BE2C (cell line): ENCODE data around the gene GRIK4.

ENCODE experiments used
- DNase-seq: peaks from one replicate; pipeline ENCODE4 v3.0.0-alpha.2; 2020
- H3K27me3 ChIP-seq: fragments of 250-450 bp; sonication (Bioruptor Pico); 2 replicates; pipeline ENCODE4 v1.5.1; 2020; ENCODE audit warnings: mild to moderate bottlenecking
- H3K36me3 ChIP-seq: fragments of 250-450 bp; sonication (Bioruptor Pico); 2 replicates; pipeline ENCODE4 v1.5.1; 2020; ENCODE audit warnings: mild to moderate bottlenecking
- H3K4me1 ChIP-seq: fragments of 250-450 bp; sonication (Bioruptor Pico); 2 replicates; pipeline ENCODE4 v1.5.1; 2020
- H3K4me3 ChIP-seq: 2 replicates; pipeline ENCODE4 v1.5.1; 2011; ENCODE audit warnings: low read depth, low read length
- H3K9me3 ChIP-seq: fragments of 250-450 bp; sonication (Bioruptor Pico); 2 replicates; pipeline ENCODE4 v1.5.1; 2020
- CTCF ChIP-seq: IDR thresholded peaks from 2 replicates; pipeline ENCODE4 v1.5.1; 2012; ENCODE audit warnings: mild to moderate bottlenecking, low read depth, low read length

The GRIK4 gene

GRCh38 chr11:120964857-120965256 is 453.3 kb downstream of the GRIK4 start:
- Histone ChIP-seq H3K9me3 (no peaks in the 10 kb centered on the region), H3K36me3 (no peaks in the 10 kb centered on the region), H3K4me1 (no peaks in the 10 kb centered on the region), H3K4me3 (no peak overlapping the region), H3K27me3 (no peaks in the 10 kb centered on the region)
- TF ChIP-seq CTCF, result no peak
- no peak for DNase-seq

GRCh38 chr11:120966840-120967239 is 455.3 kb downstream of the GRIK4 start:
- H3K27me3 ChIP-seq, result no peaks in the 10 kb centered on the region
- H3K36me3 ChIP-seq, result no peaks in the 10 kb centered on the region
- no peaks in the 10 kb centered on the region for H3K9me3 ChIP-seq
- DNase-seq, result no peak
- no peaks in the 10 kb centered on the region for H3K4me1 ChIP-seq
- no peak overlapping the region for H3K4me3 ChIP-seq
- TF ChIP-seq CTCF, result no peak

GRCh38 chr11:120969993-120970392 is 458.4 kb downstream of the GRIK4 start:
- Histone ChIP-seq H3K27me3 (no peaks in the 10 kb centered on the region), H3K36me3 (no peaks in the 10 kb centered on the region), H3K4me3 (no peak overlapping the region), H3K4me1 (no peaks in the 10 kb centered on the region), H3K9me3 (no peaks in the 10 kb centered on the region)
- no peak for TF ChIP-seq CTCF
- no peak for DNase-seq

- DNase-seq, result no peak
- no peaks in the 10 kb centered on the region for H3K9me3 ChIP-seq
- no peaks in the 10 kb centered on the region for H3K27me3 ChIP-seq
- H3K4me3 ChIP-seq, result no peak overlapping the region
- H3K4me1 ChIP-seq, result no peaks in the 10 kb centered on the region
- TF ChIP-seq CTCF, result no peak
- no peaks in the 10 kb centered on the region for H3K36me3 ChIP-seq
These were observed 460.3 kb downstream of the GRIK4 start for GRCh38 chr11:120971825-120972224.

- TF ChIP-seq CTCF, result no peak
- DNase-seq, result no peak
These were observed 461.1 kb downstream of the GRIK4 start for GRCh38 chr11:120972621-120973020.

GRCh38 chr11:120973501-120973900 is 462.0 kb downstream of the GRIK4 start:
- no peaks in the 10 kb centered on the region for H3K9me3 ChIP-seq
- H3K27me3 ChIP-seq, result no peaks in the 10 kb centered on the region
- no peak overlapping the region for H3K4me3 ChIP-seq
- no peak for TF ChIP-seq CTCF
- H3K36me3 ChIP-seq, result no peaks in the 10 kb centered on the region
- DNase-seq, result no peak
- H3K4me1 ChIP-seq, result no peaks in the 10 kb centered on the region

More at GRCh38 chr11:120972621-120973020, 461.1 kb downstream of the GRIK4 start:
- Histone ChIP-seq H3K4me1 (no peaks in the 10 kb centered on the region), H3K27me3 (no peaks in the 10 kb centered on the region), H3K9me3 (no peaks in the 10 kb centered on the region), H3K36me3 (no peaks in the 10 kb centered on the region), H3K4me3 (no peak overlapping the region)
